HepG2 (cell line): ENCODE measurements around the gene STX5. TPM values are rescaled to one million over a fixed set of nuclear protein-coding genes. Genes with fewer than 3 reads are reported as not detected.

Experiments
- CBX2 ChIP-seq, 2 experiments: fragments of 200-600 bp in 1 of 2; sonication (generic); formaldehyde crosslinking in 1 of 2; IDR thresholded peaks; 2 replicates each; pipeline versions ENCODE4 v1.7.0 to v1.8.1; 2018 to 2022; ENCODE audit warnings: low read depth in 2 of 2, low read length in 1 of 2, mild to moderate bottlenecking in 1 of 2, missing genetic modification reagents in 1 of 2
- FOXJ3 ChIP-seq: sonication (generic); formaldehyde crosslinking; IDR thresholded peaks from 2 replicates; pipeline ENCODE4 v1.4.0; 2020; ENCODE audit warnings: missing genetic modification reagents, mild to moderate bottlenecking, borderline replicate concordance
- FUBP1 ChIP-seq: sonication (generic); formaldehyde crosslinking; IDR thresholded peaks from 2 replicates; pipeline ENCODE4 v1.5.1; 2020; ENCODE audit warnings: missing genetic modification reagents, mild to moderate bottlenecking, borderline replicate concordance
- HOXA3 ChIP-seq: sonication (generic); formaldehyde crosslinking; IDR thresholded peaks from 2 replicates; pipeline ENCODE4 v1.5.0; 2020; ENCODE audit warnings: missing genetic modification reagents
- MLXIP ChIP-seq: sonication (generic); formaldehyde crosslinking; IDR thresholded peaks from 2 replicates; pipeline ENCODE4 v1.9.0; 2021; ENCODE audit warnings: missing genetic modification reagents, borderline replicate concordance
- NFKB2 ChIP-seq: sonication (generic); formaldehyde crosslinking; IDR thresholded peaks from 2 replicates; pipeline ENCODE4 v1.4.0; 2020; ENCODE audit warnings: missing genetic modification reagents, borderline replicate concordance
- RARG ChIP-seq: sonication (generic); formaldehyde crosslinking; IDR thresholded peaks from 2 replicates; pipeline ENCODE4 v1.4.0; 2020; ENCODE audit warnings: low read depth, mild to moderate bottlenecking, missing genetic modification reagents
- ZBTB20 ChIP-seq: sonication (generic); formaldehyde crosslinking; IDR thresholded peaks from 2 replicates; pipeline ENCODE4 v1.8.1; 2023; ENCODE audit warnings: missing genetic modification reagents, low read depth, mild to moderate bottlenecking, borderline replicate concordance
- ZC3H13 ChIP-seq: sonication (generic); formaldehyde crosslinking; IDR thresholded peaks from 2 replicates; pipeline ENCODE4 v1.8.1; 2023; ENCODE audit warnings: mild to moderate bottlenecking, missing genetic modification reagents, moderate library complexity
- ZNF30 ChIP-seq: sonication (generic); formaldehyde crosslinking; IDR thresholded peaks from 2 replicates; pipeline ENCODE4 v1.5.0; 2020; ENCODE audit warnings: mild to moderate bottlenecking, missing genetic modification reagents
- ZSCAN21 ChIP-seq: sonication (generic); formaldehyde crosslinking; IDR thresholded peaks from 2 replicates; pipeline ENCODE4 v1.8.0; 2022; ENCODE audit warnings: mild to moderate bottlenecking, missing genetic modification reagents, moderate library complexity, borderline replicate concordance
- polyA plus RNA-seq, 8 experiments: library from polyadenylated mRNA; depleted of rRNA in 3 of 8; stranded (reverse) in 7 of 8; unstranded in 1 of 8; fragments of >200 nt; fragmentation: Illumina TruSeq in 4 of 8; extraction: Trizol in 4 of 8; gene quantifications; 2 replicates each; pipeline versions ENCODE4 v1.2.1 to v1.2.3, GENCODE V29; 2011 to 2016; ENCODE audit warnings: low read depth in 4 of 8, missing spikeins in 1 of 8, mixed read lengths in 1 of 8; ENCODE audit not compliant: insufficient read depth in 1 of 8
- total RNA-seq, 5 experiments: library from RNA; depleted of rRNA; stranded (reverse); fragments of >200 nt; fragmentation: Illumina TruSeq; extraction: Trizol; gene quantifications; 2 replicates each; pipeline ENCODE4 v1.2.3, GENCODE V29; 2016; ENCODE audit warnings: low read depth in 1 of 5
- TF ChIP-seq, protein P1 (sequence below): IDR thresholded peaks from 2 replicates; pipeline ENCODE4 v1.6.1; 2016; ENCODE audit warnings: missing compliant biosample characterization, missing genetic modification reagents, borderline replicate concordance
- TF ChIP-seq, protein P2 (sequence below), 2 experiments: sonication (generic) in 1 of 2; formaldehyde crosslinking in 1 of 2; IDR thresholded peaks; 2 replicates each; pipeline versions ENCODE4 v1.5.1 to v1.6.1; 2011 to 2020; ENCODE audit warnings: borderline replicate concordance in 1 of 2, low read depth in 1 of 2, low read length in 1 of 2, mild to moderate bottlenecking in 1 of 2, missing genetic modification reagents in 1 of 2, moderate library complexity in 1 of 2
- TF ChIP-seq, protein P3 (sequence below): sonication (generic); formaldehyde crosslinking; IDR thresholded peaks from 2 replicates; pipeline ENCODE4 v1.4.0; 2020; ENCODE audit warnings: missing genetic modification reagents

STX5 gene
- total and polyA plus RNA-seq, 2 of the 13 experiments (the other 11 are each of a cell fraction or from before 2014, with no cell fraction given), result 26.9 to 30.0 TPM

GRCh38 chr11:62791501-62792201 lies 40.2 kb downstream of the STX5 start, which contains the start of gene TMEM223 (continued):
- TF ChIP-seq, protein P1, sequence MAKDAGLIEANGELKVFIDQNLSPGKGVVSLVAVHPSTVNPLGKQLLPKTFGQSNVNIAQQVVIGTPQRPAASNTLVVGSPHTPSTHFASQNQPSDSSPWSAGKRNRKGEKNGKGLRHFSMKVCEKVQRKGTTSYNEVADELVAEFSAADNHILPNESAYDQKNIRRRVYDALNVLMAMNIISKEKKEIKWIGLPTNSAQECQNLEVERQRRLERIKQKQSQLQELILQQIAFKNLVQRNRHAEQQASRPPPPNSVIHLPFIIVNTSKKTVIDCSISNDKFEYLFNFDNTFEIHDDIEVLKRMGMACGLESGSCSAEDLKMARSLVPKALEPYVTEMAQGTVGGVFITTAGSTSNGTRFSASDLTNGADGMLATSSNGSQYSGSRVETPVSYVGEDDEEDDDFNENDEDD (CRISPR knock-in tag), result peak; percentile 62; the same call in 1 of the 2 replicates
- TF ChIP-seq FOXJ3 (CRISPR knock-in tag) (no peak), CBX2 (IDR thresholded peaks at IDR 0.05; ENCODE audit: low read depth, low read length) (no peak), CBX2 (CRISPR knock-in tag; IDR thresholded peaks at IDR 0.05; ENCODE audit: low read depth) (no peak), ZSCAN21 (CRISPR knock-in tag) (peak; percentile 90; the same call in 1 of the 2 replicates), HOXA3 (CRISPR knock-in tag) (peak; percentile 57; the same call in 1 of the 2 replicates), RARG (CRISPR knock-in tag) (no peak), NFKB2 (CRISPR knock-in tag) (peak; percentile 78; the same call in 1 of the 2 replicates), FUBP1 (CRISPR knock-in tag) (peak; percentile 91; the same call in 1 of the 2 replicates), ZNF30 (0 out of 2 replicates have a peak, but pooled peaks have one; percentile 31), ZBTB20 (CRISPR knock-in tag) (0 out of 2 replicates have a peak, but pooled peaks have one; percentile 35), ZC3H13 (CRISPR knock-in tag) (peak; percentile 91), MLXIP (no peak)
- TF ChIP-seq, protein P2, sequence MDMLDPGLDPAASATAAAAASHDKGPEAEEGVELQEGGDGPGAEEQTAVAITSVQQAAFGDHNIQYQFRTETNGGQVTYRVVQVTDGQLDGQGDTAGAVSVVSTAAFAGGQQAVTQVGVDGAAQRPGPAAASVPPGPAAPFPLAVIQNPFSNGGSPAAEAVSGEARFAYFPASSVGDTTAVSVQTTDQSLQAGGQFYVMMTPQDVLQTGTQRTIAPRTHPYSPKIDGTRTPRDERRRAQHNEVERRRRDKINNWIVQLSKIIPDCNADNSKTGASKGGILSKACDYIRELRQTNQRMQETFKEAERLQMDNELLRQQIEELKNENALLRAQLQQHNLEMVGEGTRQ (IDR thresholded peaks at IDR 0.05; ENCODE audit: low read depth, low read length), result no peak
- TF ChIP-seq, protein P2 (CRISPR knock-in tag; IDR thresholded peaks at IDR 0.05; ENCODE audit: borderline replicate concordance), result no peak
- TF ChIP-seq, protein P3, sequence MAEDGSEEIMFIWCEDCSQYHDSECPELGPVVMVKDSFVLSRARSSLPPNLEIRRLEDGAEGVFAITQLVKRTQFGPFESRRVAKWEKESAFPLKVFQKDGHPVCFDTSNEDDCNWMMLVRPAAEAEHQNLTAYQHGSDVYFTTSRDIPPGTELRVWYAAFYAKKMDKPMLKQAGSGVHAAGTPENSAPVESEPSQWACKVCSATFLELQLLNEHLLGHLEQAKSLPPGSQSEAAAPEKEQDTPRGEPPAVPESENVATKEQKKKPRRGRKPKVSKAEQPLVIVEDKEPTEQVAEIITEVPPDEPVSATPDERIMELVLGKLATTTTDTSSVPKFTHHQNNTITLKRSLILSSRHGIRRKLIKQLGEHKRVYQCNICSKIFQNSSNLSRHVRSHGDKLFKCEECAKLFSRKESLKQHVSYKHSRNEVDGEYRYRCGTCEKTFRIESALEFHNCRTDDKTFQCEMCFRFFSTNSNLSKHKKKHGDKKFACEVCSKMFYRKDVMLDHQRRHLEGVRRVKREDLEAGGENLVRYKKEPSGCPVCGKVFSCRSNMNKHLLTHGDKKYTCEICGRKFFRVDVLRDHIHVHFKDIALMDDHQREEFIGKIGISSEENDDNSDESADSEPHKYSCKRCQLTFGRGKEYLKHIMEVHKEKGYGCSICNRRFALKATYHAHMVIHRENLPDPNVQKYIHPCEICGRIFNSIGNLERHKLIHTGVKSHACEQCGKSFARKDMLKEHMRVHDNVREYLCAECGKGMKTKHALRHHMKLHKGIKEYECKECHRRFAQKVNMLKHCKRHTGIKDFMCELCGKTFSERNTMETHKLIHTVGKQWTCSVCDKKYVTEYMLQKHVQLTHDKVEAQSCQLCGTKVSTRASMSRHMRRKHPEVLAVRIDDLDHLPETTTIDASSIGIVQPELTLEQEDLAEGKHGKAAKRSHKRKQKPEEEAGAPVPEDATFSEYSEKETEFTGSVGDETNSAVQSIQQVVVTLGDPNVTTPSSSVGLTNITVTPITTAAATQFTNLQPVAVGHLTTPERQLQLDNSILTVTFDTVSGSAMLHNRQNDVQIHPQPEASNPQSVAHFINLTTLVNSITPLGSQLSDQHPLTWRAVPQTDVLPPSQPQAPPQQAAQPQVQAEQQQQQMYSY (CRISPR knock-in tag), result no peak
